GM18870 (cell line): Measurements from ENCODE around the gene PDE6B.
"Not testable (repeated sequence)": the region's sequence is repeated elsewhere in the genome, so short reads cannot be mapped to it uniquely, and the experiment has no call there.

Source experiments
- ATAC-seq: cut with Tn5 transposase; IDR thresholded peaks from one replicate; pipeline ENCODE4 v1.9.1; 2021; ENCODE audit warnings: moderate library complexity; ENCODE audit not compliant: unreplicated experiment

Gene PDE6B

GRCh38 chr4:703336-704197, 78.2 kb downstream of the PDE6B start:
- no peak for ATAC-seq

- ATAC-seq: no peak
These were observed 79.0 kb downstream of the PDE6B start for GRCh38 chr4:704198-704891.

DNA sequence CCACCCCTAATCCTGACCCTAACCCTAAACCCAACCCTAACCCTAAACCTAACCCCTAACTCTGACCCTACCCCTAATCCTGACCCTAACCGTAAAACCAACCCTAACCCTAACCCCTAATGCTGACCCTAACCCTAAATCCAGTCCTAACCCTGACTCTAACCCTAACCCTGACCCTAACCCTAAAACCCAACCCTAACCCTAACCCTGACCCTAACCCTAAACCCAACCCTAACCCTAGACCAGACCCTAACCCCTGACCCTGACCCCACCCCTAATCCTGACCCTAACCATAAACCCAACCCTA, 79.6 kb downstream of the PDE6B start:
- ATAC-seq: no peak

- ATAC-seq: peak; percentile 74
These were observed 80.1 kb downstream of the PDE6B start, which contains the start of gene PCGF3 for GRCh38 chr4:705278-706082. PCGF3 (plus strand) TSS chr4:705832; CDS start chr4:733681, 27,849 bp downstream.

- not testable (repeated sequence) for ATAC-seq
These were observed 80.8 kb downstream of the PDE6B start for GRCh38 chr4:706083-706633.

DNA sequence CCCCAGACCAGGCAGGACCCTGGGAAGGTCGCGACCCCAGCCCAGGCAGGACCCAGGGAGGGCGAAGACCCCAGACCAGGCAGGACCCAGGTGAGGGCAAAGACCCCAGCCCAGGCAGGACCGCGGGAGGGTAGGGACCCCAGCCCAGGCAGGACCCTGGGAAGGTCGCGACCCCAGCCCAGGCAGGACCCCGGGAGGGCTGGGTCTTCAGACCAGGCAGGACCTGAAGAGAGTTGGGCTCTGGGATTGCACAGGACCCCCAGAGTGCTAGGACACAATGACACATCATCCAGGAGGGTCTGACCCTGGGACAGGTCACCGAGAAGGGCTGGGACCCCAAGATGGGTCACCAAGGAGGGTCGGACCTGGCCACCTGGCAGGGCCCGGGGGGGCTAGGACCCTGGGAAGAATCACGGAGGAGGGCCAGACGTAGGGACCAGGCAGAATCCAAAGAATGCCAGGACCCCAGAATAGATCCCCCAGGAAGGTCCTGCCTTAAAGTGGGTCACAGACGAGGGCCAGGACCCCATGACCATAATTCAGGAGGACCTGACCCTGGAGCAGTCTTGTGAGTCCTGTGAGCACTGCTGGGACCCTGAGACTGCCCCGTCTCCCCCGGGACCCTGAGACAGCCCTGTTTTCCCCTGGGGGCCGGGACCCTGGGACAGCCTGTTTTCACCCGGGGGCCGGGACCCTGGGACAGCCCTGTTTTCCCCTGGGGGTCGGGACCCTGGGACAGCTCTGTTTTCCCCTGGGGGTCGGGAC, 81.6 kb downstream of the PDE6B start:
- ATAC-seq: no peak

DNA sequence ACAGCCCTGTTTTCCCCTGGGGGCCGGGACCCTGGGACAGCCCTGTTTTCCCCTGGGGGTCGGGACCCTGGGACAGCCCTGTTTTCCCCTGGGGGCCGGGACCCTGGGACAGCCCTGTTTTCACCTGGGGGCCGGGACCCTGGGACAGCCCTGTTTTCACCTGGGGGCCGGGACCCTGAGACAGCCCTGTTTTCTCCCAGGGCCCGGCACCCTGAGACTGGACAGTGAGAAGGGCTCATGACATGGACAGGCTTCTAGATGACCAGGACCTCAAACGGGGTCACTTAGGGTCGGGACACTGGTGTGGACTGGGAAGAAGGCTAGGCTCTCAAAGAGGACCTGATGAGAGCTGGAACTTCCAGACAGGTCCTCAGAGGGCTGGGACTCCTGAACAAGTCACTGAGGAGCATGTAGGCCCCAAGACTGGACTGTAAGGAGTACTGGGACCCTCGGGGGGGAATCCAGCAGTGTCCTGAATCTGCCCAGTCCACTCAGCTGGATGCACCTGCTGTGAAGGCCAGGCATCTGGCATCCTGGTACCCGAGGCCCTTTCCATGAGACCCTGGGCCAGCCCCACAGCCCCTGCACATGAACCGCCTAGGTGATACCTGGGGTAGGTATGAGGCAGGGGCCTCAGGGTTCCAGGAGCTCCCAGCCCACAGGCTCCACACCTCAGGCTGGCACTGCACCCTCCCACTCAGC, 82.7 kb downstream of the PDE6B start:
- no peak for ATAC-seq

DNA sequence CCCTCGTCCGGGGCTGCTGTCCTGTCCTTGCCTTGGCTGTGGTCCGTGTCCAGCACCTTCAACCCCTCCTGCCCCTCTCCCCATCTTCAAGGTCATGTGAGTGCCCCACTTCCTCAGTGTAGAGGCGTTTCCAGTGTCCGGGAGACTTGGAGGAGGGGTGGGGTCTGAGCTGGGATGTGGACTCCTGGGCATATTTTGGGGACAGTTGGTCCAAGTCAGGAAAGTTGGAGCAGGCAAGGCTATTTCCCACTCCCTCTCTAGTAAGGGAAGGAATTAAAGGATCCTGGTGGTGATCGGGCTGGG, 83.2 kb downstream of the PDE6B start:
- ATAC-seq: no peak

DNA sequence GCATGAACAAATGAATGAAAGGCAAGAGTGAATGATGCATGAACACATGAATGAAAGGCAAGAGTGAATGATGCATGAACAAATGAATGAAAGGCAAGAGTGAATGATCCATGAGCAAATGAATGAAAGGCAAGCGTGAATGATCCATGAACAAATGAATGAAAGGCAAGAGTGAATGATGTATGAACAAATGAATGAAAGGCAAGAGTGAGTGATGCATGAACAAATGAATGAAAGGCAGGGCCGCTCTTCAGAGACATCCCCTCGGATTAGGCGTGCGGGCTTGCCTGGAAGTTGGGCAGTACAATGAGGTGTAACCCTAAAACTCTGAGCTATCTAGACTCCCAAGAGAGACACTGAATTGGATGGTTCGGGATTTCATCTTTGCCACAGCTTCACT, 84.0 kb downstream of the PDE6B start:
- no peak for ATAC-seq

GRCh38 chr4:710116-710515, 84.7 kb downstream of the PDE6B start:
- no peak for ATAC-seq

GRCh38 chr4:710916-711315, 85.5 kb downstream of the PDE6B start:
- ATAC-seq: no peak

GRCh38 chr4:712093-712492, 86.7 kb downstream of the PDE6B start:
- ATAC-seq: no peak

GRCh38 chr4:712916-713632, 87.7 kb downstream of the PDE6B start:
- ATAC-seq: no peak

- ATAC-seq: no peak
These were observed 88.7 kb downstream of the PDE6B start for GRCh38 chr4:714087-714486.

- no peak for ATAC-seq
These were observed 92.4 kb downstream of the PDE6B start for GRCh38 chr4:717601-718320.

DNA sequence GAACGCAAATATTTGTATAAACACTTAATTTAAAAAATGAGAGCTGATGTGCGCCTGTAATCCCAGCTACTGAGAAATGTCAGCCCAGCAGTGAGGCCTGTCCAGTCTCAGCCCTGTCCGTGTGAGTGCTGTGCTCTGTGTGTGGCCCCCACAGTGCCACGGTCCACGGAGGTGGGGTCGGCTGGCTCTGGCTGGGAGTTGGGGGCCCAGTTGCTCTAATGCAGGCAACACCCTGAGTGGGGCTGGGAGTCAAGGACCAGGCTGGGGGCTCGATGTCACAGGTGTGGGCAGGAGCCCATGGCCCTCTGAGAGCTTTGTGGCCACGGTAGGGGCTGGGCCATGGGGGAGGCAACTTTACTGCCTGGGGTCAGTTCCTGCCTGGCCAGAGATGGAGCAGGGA, 93.1 kb downstream of the PDE6B start:
- no peak for ATAC-seq
